H9 (cell line): ENCODE data around the gene LARP1. TPM values are rescaled to one million over a fixed set of nuclear protein-coding genes. Genes with fewer than 3 reads are reported as not detected.

ENCODE experiments used
- DNase-seq: peaks from one replicate; pipeline ENCODE4 v3.0.0-alpha.2; 2017
- H2AFZ ChIP-seq: one replicate; pipeline ENCODE4 v1.6.1; 2013; ENCODE audit warnings: mild to moderate bottlenecking, low read length, control low read depth, moderate library complexity
- H2AK5ac ChIP-seq: 2 replicates; pipeline ENCODE4 v1.6.1; 2013; ENCODE audit warnings: low read length, control low read depth, mixed read lengths; ENCODE audit not compliant: insufficient read length
- H2BK120ac ChIP-seq: one replicate; pipeline ENCODE4 v1.6.1; 2013; ENCODE audit warnings: low read depth, mild to moderate bottlenecking, low read length, control low read depth, inconsistent platforms; ENCODE audit not compliant: poor library complexity, severe bottlenecking
- H2BK12ac ChIP-seq: 2 replicates; pipeline ENCODE4 v1.6.1; 2013; ENCODE audit warnings: low read length, control low read depth, mixed read lengths, low read depth; ENCODE audit not compliant: insufficient read length
- H2BK15ac ChIP-seq: 2 replicates; pipeline ENCODE4 v1.6.1; 2013; ENCODE audit warnings: low read depth, low read length, control low read depth
- H2BK20ac ChIP-seq: one replicate; pipeline ENCODE4 v1.6.1; 2013; ENCODE audit warnings: low read depth, mild to moderate bottlenecking, low read length, control low read depth, inconsistent platforms; ENCODE audit not compliant: poor library complexity, severe bottlenecking
- H2BK5ac ChIP-seq: 2 replicates; pipeline ENCODE4 v1.6.1; 2013; ENCODE audit warnings: low read length, control low read depth, mixed read lengths; ENCODE audit not compliant: insufficient read length
- H3K14ac ChIP-seq: 2 replicates; pipeline ENCODE4 v1.6.1; 2013; ENCODE audit warnings: low read length, control low read depth; ENCODE audit not compliant: insufficient read depth
- H3K18ac ChIP-seq: 2 replicates; pipeline ENCODE4 v1.6.1; 2013; ENCODE audit warnings: low read depth, mild to moderate bottlenecking, mixed read lengths, low read length, control low read depth; ENCODE audit not compliant: insufficient read length
- H3K23ac ChIP-seq: 2 replicates; pipeline ENCODE4 v1.6.1; 2013; ENCODE audit warnings: low read length, control low read depth, mixed read lengths, low read depth; ENCODE audit not compliant: insufficient read length
- H3K23me2 ChIP-seq: 2 replicates; pipeline ENCODE4 v1.6.1; 2013; ENCODE audit warnings: low read depth, mild to moderate bottlenecking, mixed read lengths, low read length, control low read depth; ENCODE audit not compliant: insufficient read length, poor library complexity, severe bottlenecking
- H3K27ac ChIP-seq: 2 replicates; pipeline ENCODE4 v1.5.1; 2013; ENCODE audit warnings: low read length, control low read depth, mixed read lengths, low read depth; ENCODE audit not compliant: insufficient read length
- H3K27me3 ChIP-seq: 2 replicates; pipeline ENCODE4 v1.6.1; 2013; ENCODE audit warnings: low read length, control low read depth, inconsistent platforms; ENCODE audit not compliant: insufficient read depth
- H3K4ac ChIP-seq: 2 replicates; pipeline ENCODE4 v1.6.1; 2013; ENCODE audit warnings: low read depth, mild to moderate bottlenecking, control low read depth, inconsistent platforms, low read length, moderate library complexity
- H3K4me1 ChIP-seq: 2 replicates; pipeline ENCODE4 v1.6.1; 2013; ENCODE audit warnings: low read length, control low read depth, inconsistent platforms; ENCODE audit not compliant: insufficient read depth
- H3K4me2 ChIP-seq: 2 replicates; pipeline ENCODE4 v1.6.1; 2013; ENCODE audit warnings: low read length, control low read depth, mixed read lengths; ENCODE audit not compliant: insufficient read length, insufficient read depth
- H3K56ac ChIP-seq: 2 replicates; pipeline ENCODE4 v1.6.1; 2013; ENCODE audit warnings: low read depth, mild to moderate bottlenecking, mixed read lengths, low read length, control low read depth; ENCODE audit not compliant: insufficient read length
- H3K79me1 ChIP-seq: 2 replicates; pipeline ENCODE4 v1.6.1; 2013; ENCODE audit warnings: low read depth, mild to moderate bottlenecking, moderate library complexity, low read length, control low read depth, inconsistent platforms; ENCODE audit not compliant: insufficient read depth, poor library complexity, severe bottlenecking
- H3K79me2 ChIP-seq: 2 replicates; pipeline ENCODE4 v1.6.1; 2013; ENCODE audit warnings: low read length, control low read depth, inconsistent platforms; ENCODE audit not compliant: insufficient read depth
- H3K9ac ChIP-seq: 2 replicates; pipeline ENCODE4 v1.6.1; 2013; ENCODE audit warnings: low read length, control low read depth, mixed read lengths; ENCODE audit not compliant: insufficient read length; ENCODE audit errors: extremely low read depth
- H3K9me3 ChIP-seq: one replicate; pipeline ENCODE4 v1.6.1; 2013; ENCODE audit warnings: low read depth, low read length, inconsistent platforms; ENCODE audit not compliant: control insufficient read depth
- H3T11ph ChIP-seq: one replicate; pipeline ENCODE4 v1.6.1; 2013; ENCODE audit warnings: mild to moderate bottlenecking, low read length, control low read depth, inconsistent platforms
- H4K20me1 ChIP-seq: one replicate; pipeline ENCODE4 v1.6.1; 2013; ENCODE audit not compliant: control insufficient read depth, insufficient read length, insufficient read depth
- H4K5ac ChIP-seq: 2 replicates; pipeline ENCODE4 v1.6.1; 2013; ENCODE audit warnings: low read depth, mild to moderate bottlenecking, mixed read lengths, low read length, control low read depth; ENCODE audit not compliant: insufficient read length
- H4K8ac ChIP-seq: replicated peaks from 2 replicates; pipeline ENCODE4 v1.6.1; 2013; ENCODE audit warnings: low read length, control low read depth, mixed read lengths, low read depth; ENCODE audit not compliant: insufficient read length
- H4K91ac ChIP-seq: 2 replicates; pipeline ENCODE4 v1.6.1; 2013; ENCODE audit warnings: low read depth, mild to moderate bottlenecking, moderate library complexity, mixed read lengths, low read length, control low read depth; ENCODE audit not compliant: insufficient read length
- H3K27ac Mint-ChIP-seq, 3 experiments: 2 replicates in 2 of 3; 3 replicates in 1 of 3; pipeline ENCODE4 v1.8.0; 2020 to 2021; ENCODE audit warnings: mixed read lengths in 3 of 3, mild to moderate bottlenecking in 1 of 3, moderate library complexity in 1 of 3
- H3K27me3 Mint-ChIP-seq: 2 replicates; pipeline ENCODE4 v1.8.0; 2021; ENCODE audit warnings: low read depth, mild to moderate bottlenecking, moderate library complexity, mixed read lengths
- H3K36me3 Mint-ChIP-seq, 3 experiments: 2 replicates in 2 of 3; 3 replicates in 1 of 3; pipeline ENCODE4 v1.8.0; 2020 to 2021; ENCODE audit warnings: low read depth in 3 of 3, mixed read lengths in 3 of 3; ENCODE audit not compliant: insufficient read depth in 1 of 3
- H3K4me1 Mint-ChIP-seq, 2 experiments: 2 replicates each; pipeline ENCODE4 v1.8.0; 2020; ENCODE audit warnings: mixed read lengths in 2 of 2
- H3K4me3 Mint-ChIP-seq, 2 experiments: 2 replicates in 1 of 2; 3 replicates in 1 of 2; pipeline ENCODE4 v1.8.0; 2020 to 2021; ENCODE audit warnings: mild to moderate bottlenecking in 2 of 2, mixed read lengths in 2 of 2, moderate library complexity in 1 of 2
- H3K9me3 Mint-ChIP-seq, 2 experiments: 2 replicates in 1 of 2; 3 replicates in 1 of 2; pipeline ENCODE4 v1.8.0; 2020; ENCODE audit warnings: mild to moderate bottlenecking in 2 of 2, mixed read lengths in 2 of 2, moderate library complexity in 1 of 2
- CTCF ChIP-seq: fragments of 200-600 bp; sonication (generic); conservative IDR thresholded peaks from 3 replicates; pipeline ENCODE4 v1.8.0; 2021; ENCODE audit warnings: antibody characterized with exemption, mild to moderate bottlenecking
- WGBS: extraction: QIAGEN DNeasy Blood & Tissue Kit; methylation state at CpG from one replicate; pipeline ENCODE4 v1.1.7; 2013; ENCODE audit warnings: missing lambda C conversion rate, low lambda C conversion rate, mixed read lengths; ENCODE audit not compliant: insufficient read length; ENCODE audit errors: extremely low coverage; 5-methylcytosine and 5-hydroxymethylcytosine counted together
- total RNA-seq: library from RNA; stranded (reverse); gene quantifications from 2 replicates; pipeline ENCODE4 v1.2.1, GENCODE V29; 2021

Gene LARP1
- total RNA-seq, 1 experiment from 2014 or later = 405 TPM

- H3K79me2 ChIP-seq = no peaks in the 10 kb centered on the region
- no peak overlapping the region for H3K56ac ChIP-seq
- no peak overlapping the region for H2BK15ac ChIP-seq
- no peak overlapping the region for H3K14ac ChIP-seq
- no peak overlapping the region for H2AK5ac ChIP-seq
- no peaks in the 10 kb centered on the region for H3K79me1 ChIP-seq
- H2BK5ac ChIP-seq = no peak overlapping the region
- H2BK20ac ChIP-seq = no peak overlapping the region
- H3K27ac ChIP-seq = no peak overlapping the region
- WGBS = no CpG with 5 or more reads among the region's 7 CpGs
- H3K4me3 Mint-ChIP-seq = no peak overlapping the region
- H3K36me3 Mint-ChIP-seq = peaks cover 0 to 2% (median 2%) of the 10 kb centered on the region in 3 experiments; a peak in 4 of 7 replicates
- H2BK120ac ChIP-seq = no peak overlapping the region
- no peak overlapping the region for H2AFZ ChIP-seq
- H3K4me1 ChIP-seq = no peaks in the 10 kb centered on the region; the same call in 1 of the 2 replicates
- H3T11ph ChIP-seq = no peak overlapping the region
- no peaks in the 10 kb centered on the region for H3K23me2 ChIP-seq
- H4K91ac ChIP-seq = no peak overlapping the region
- H3K23ac ChIP-seq = no peak overlapping the region
- no peak overlapping the region for H4K5ac ChIP-seq
- H3K4ac ChIP-seq = no peak overlapping the region
- H3K9ac ChIP-seq = no peak overlapping the region
- no peaks in the 10 kb centered on the region for H3K9me3 ChIP-seq
- no peak for DNase-seq
- H3K27me3 ChIP-seq = no peaks in the 10 kb centered on the region
- H3K27me3 Mint-ChIP-seq = no peaks in the 10 kb centered on the region; the same call in 1 of the 2 replicates
- no peak overlapping the region for H3K18ac ChIP-seq
- H3K27ac Mint-ChIP-seq = peak overlapping the region in 2 of 3 experiments; percentile 52 to 95; a peak in 3 of 7 replicates
- H3K4me1 Mint-ChIP-seq = peaks cover 25 to 26% of the 10 kb centered on the region in 2 experiments
- H2BK12ac ChIP-seq = no peak overlapping the region
- no peak overlapping the region for H4K8ac ChIP-seq
- H3K9me3 Mint-ChIP-seq = no peaks in the 10 kb centered on the region
- no peak overlapping the region for H3K4me2 ChIP-seq
- no peaks in the 10 kb centered on the region for H4K20me1 ChIP-seq
- TF ChIP-seq CTCF = no peak
Observed at GRCh38 chr5:154743812-154744211, 11.4 kb upstream of the LARP1 start.
